ENCODE measurements around the gene GLIPR1.

The GLIPR1 gene

DNA sequence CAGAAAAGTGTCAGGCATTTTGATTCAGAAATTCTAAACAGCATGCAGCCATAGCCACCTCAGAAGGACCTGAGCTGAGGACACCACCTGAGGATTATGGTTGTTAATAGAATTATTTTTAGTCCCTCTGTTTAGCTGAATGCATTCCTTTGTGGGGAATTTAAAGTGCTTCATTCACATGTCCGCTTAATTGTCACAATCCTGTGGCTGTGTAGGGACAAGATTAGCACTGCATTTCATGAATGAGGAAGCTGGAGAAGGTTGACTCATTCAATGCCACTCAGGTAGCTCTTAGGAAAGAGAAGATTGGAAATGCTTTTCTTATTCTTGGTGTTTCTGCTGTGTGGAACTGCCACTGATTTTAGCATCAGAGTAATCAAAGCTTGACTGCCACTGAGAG is 72.8 kb downstream of the GLIPR1 start:
- CTCF ChIA-PET, result interaction anchor here (0.5 kb wide), 1 partner anchor 1601 kb away, joined by 3 read pairs; no protein-coding TSS in a partner anchor
- DNase-seq (ENCODE audit: extremely low spot score), result no peak
- POLR2A ChIA-PET, result no interaction called here
- TF ChIP-seq ARNT (IDR thresholded peaks at IDR 0.05), result no peak

All from HEK293T (cell line).